H1 (cell line): ENCODE measurements around the gene LCE6A. TPM values are rescaled to one million over a fixed set of nuclear protein-coding genes. Genes with fewer than 3 reads are reported as not detected.

ENCODE experiments used
- BCL11A ChIP-seq, 2 experiments: IDR thresholded peaks; one replicate each; pipeline ENCODE4 v1.6.1; 2011; ENCODE audit warnings: low read depth in 2 of 2, low read length in 2 of 2, mild to moderate bottlenecking in 2 of 2
- CBX5 ChIP-seq: fragments of 300-800, 300-1000 bp; sonication (generic); IDR thresholded peaks from 2 replicates; pipeline ENCODE4 v1.7.1; 2016; ENCODE audit warnings: antibody characterized with exemption, low read length, low read depth
- GABPA ChIP-seq: IDR thresholded peaks from 2 replicates; pipeline ENCODE4 v1.6.1; 2011; ENCODE audit warnings: mild to moderate bottlenecking, low read length, moderate library complexity, borderline replicate concordance; ENCODE audit not compliant: insufficient read depth
- PHF8 ChIP-seq: fragments of 200-600 bp; sonication (generic); conservative IDR thresholded peaks from 2 replicates; pipeline ENCODE4 v1.7.1; 2012; ENCODE audit warnings: low read depth, mild to moderate bottlenecking, inconsistent platforms, low read length, moderate library complexity
- POLR2A ChIP-seq, 2 experiments: IDR thresholded peaks; 1 replicate in 1 of 2; 2 replicates in 1 of 2; pipeline ENCODE4 v1.6.1; 2011; ENCODE audit warnings: low read depth in 2 of 2, low read length in 2 of 2, mild to moderate bottlenecking in 2 of 2; ENCODE audit errors: control extremely low read depth in 1 of 2
- SIRT6 ChIP-seq: IDR thresholded peaks from one replicate; pipeline ENCODE4 v1.7.1; 2012; ENCODE audit warnings: low read length, inconsistent platforms
- TAF1 ChIP-seq: IDR thresholded peaks from 2 replicates; pipeline ENCODE4 v1.6.1; 2011; ENCODE audit warnings: mild to moderate bottlenecking, low read depth, low read length
- TBP ChIP-seq: IDR thresholded peaks from 2 replicates; pipeline ENCODE4 v1.6.1; 2011; ENCODE audit warnings: low read depth, low read length, improper control_type of control experiment
- TCF12 ChIP-seq: IDR thresholded peaks from 2 replicates; pipeline ENCODE4 v1.6.1; 2011; ENCODE audit warnings: low read depth, mild to moderate bottlenecking, low read length
- polyA plus RNA-seq, 7 experiments: library from polyadenylated mRNA; depleted of rRNA in 3 of 7; stranded (reverse) in 5 of 7; unstranded in 2 of 7; fragments of >200 nt in 5 of 7; fragments of 200-250 nt in 2 of 7; gene quantifications; 1 replicate in 5 of 7; 2 replicates in 1 of 7; 4 replicates in 1 of 7; pipeline versions ENCODE4 v1.2.1 to v1.2.3, GENCODE V29; 2011 to 2013; ENCODE audit warnings: missing spikeins in 2 of 7, mixed read lengths in 2 of 7
- total RNA-seq: library from RNA; stranded (reverse); fragmentation: NEBNext Ultra II Directional; extraction: Animal tissue kit (Norgen Biotek cat#: 25700); gene quantifications from 2 replicates; pipeline ENCODE4 v1.2.1, GENCODE V29; 2021
- TF ChIP-seq, protein P1 (sequence below): fragments of 300-600 bp; sonication (generic); IDR thresholded peaks from 2 replicates; pipeline ENCODE4 v1.7.1; 2012; ENCODE audit warnings: low read length, moderate library complexity, mild to moderate bottlenecking, inconsistent platforms; ENCODE audit not compliant: insufficient replicate concordance

LCE6A gene
- total and polyA plus RNA-seq, 2 of the 8 experiments (the other 6 are each of a cell fraction or from before 2014, with no cell fraction given): not detected

DNA sequence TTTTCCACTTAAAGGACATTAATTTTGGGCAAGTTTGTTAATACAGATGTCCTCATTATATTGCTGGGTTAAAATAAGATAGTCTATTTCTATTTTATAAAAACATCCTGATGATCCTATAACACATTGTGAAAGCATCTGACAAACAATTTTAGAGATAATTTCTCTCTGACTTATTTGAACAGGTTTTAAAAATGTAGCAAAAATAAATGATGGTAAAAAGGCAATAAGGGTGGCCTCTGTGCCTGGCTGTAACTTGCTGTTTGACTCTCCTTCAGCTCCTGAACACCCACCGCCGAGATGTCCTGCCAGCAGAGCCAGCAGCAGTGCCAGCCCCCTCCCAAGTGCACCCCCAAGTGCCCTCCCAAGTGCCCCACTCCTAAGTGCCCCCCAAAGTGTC is 15.5 kb upstream of the LCE6A start, which contains the start of gene LCE1A (continued):
- TF ChIP-seq, protein P1, sequence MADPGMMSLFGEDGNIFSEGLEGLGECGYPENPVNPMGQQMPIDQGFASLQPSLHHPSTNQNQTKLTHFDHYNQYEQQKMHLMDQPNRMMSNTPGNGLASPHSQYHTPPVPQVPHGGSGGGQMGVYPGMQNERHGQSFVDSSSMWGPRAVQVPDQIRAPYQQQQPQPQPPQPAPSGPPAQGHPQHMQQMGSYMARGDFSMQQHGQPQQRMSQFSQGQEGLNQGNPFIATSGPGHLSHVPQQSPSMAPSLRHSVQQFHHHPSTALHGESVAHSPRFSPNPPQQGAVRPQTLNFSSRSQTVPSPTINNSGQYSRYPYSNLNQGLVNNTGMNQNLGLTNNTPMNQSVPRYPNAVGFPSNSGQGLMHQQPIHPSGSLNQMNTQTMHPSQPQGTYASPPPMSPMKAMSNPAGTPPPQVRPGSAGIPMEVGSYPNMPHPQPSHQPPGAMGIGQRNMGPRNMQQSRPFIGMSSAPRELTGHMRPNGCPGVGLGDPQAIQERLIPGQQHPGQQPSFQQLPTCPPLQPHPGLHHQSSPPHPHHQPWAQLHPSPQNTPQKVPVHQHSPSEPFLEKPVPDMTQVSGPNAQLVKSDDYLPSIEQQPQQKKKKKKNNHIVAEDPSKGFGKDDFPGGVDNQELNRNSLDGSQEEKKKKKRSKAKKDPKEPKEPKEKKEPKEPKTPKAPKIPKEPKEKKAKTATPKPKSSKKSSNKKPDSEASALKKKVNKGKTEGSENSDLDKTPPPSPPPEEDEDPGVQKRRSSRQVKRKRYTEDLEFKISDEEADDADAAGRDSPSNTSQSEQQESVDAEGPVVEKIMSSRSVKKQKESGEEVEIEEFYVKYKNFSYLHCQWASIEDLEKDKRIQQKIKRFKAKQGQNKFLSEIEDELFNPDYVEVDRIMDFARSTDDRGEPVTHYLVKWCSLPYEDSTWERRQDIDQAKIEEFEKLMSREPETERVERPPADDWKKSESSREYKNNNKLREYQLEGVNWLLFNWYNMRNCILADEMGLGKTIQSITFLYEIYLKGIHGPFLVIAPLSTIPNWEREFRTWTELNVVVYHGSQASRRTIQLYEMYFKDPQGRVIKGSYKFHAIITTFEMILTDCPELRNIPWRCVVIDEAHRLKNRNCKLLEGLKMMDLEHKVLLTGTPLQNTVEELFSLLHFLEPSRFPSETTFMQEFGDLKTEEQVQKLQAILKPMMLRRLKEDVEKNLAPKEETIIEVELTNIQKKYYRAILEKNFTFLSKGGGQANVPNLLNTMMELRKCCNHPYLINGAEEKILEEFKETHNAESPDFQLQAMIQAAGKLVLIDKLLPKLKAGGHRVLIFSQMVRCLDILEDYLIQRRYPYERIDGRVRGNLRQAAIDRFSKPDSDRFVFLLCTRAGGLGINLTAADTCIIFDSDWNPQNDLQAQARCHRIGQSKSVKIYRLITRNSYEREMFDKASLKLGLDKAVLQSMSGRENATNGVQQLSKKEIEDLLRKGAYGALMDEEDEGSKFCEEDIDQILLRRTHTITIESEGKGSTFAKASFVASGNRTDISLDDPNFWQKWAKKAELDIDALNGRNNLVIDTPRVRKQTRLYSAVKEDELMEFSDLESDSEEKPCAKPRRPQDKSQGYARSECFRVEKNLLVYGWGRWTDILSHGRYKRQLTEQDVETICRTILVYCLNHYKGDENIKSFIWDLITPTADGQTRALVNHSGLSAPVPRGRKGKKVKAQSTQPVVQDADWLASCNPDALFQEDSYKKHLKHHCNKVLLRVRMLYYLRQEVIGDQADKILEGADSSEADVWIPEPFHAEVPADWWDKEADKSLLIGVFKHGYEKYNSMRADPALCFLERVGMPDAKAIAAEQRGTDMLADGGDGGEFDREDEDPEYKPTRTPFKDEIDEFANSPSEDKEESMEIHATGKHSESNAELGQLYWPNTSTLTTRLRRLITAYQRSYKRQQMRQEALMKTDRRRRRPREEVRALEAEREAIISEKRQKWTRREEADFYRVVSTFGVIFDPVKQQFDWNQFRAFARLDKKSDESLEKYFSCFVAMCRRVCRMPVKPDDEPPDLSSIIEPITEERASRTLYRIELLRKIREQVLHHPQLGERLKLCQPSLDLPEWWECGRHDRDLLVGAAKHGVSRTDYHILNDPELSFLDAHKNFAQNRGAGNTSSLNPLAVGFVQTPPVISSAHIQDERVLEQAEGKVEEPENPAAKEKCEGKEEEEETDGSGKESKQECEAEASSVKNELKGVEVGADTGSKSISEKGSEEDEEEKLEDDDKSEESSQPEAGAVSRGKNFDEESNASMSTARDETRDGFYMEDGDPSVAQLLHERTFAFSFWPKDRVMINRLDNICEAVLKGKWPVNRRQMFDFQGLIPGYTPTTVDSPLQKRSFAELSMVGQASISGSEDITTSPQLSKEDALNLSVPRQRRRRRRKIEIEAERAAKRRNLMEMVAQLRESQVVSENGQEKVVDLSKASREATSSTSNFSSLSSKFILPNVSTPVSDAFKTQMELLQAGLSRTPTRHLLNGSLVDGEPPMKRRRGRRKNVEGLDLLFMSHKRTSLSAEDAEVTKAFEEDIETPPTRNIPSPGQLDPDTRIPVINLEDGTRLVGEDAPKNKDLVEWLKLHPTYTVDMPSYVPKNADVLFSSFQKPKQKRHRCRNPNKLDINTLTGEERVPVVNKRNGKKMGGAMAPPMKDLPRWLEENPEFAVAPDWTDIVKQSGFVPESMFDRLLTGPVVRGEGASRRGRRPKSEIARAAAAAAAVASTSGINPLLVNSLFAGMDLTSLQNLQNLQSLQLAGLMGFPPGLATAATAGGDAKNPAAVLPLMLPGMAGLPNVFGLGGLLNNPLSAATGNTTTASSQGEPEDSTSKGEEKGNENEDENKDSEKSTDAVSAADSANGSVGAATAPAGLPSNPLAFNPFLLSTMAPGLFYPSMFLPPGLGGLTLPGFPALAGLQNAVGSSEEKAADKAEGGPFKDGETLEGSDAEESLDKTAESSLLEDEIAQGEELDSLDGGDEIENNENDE: no peak
- TF ChIP-seq TBP: no peak
- no peak for TF ChIP-seq SIRT6
- TF ChIP-seq POLR2A (IDR thresholded peaks at IDR 0.05; ENCODE audit: control extremely low read depth in 1 of 2, low read depth in 2 of 2, low read length in 2 of 2): no peak
- no peak for TF ChIP-seq CBX5
- TF ChIP-seq GABPA: no peak
- TF ChIP-seq PHF8: no peak
- no peak for TF ChIP-seq TCF12
- TF ChIP-seq TAF1: no peak
- TF ChIP-seq BCL11A (IDR thresholded peaks at IDR 0.05; ENCODE audit: low read depth in 2 of 2, low read length in 2 of 2): no peak
